Panc1 (cell line): Measurements from ENCODE around the gene SPSB3. TPM values are rescaled to one million over a fixed set of nuclear protein-coding genes. Genes with fewer than 3 reads are reported as not detected.
A peak's percentile ranks its signal among the peaks of the same experiment; 100 is the strongest.

Experiments
- ATAC-seq: fragments of 200-7000 bp; cut with Tn5 transposase; 2 replicates; pipeline ENCODE4 v1.9.1; 2020; ENCODE audit warnings: mild to moderate bottlenecking, moderate library complexity
- BruUV-seq: library from RNA; stranded (reverse); fragments of 400-500 nt; replicated peaks from 2 replicates; lab custom pipeline; 2021; lab: Mats Ljungman, UMichigan
- CTCF ChIA-PET: fragments of 300-600 bp; sonication (Branson Sonifier 250); formaldehyde crosslinking; loops from one replicate; lab custom pipeline; 2022; ENCODE audit warnings: antibody characterized with exemption; lab: Charles Lee
- POLR2A ChIA-PET: fragments of 300-600 bp; sonication (Branson Sonifier 250); formaldehyde crosslinking; loops from one replicate; lab custom pipeline; 2022; ENCODE audit warnings: antibody characterized with exemption; lab: Charles Lee
- DNase-seq: peaks from one replicate; pipeline ENCODE4 v3.0.0-alpha.2; 2010; ENCODE audit warnings: low read depth, low spot score
- H3K27ac ChIP-seq: 2 replicates; pipeline ENCODE4 v1.5.1; 2011; ENCODE audit warnings: mild to moderate bottlenecking, low read length, inconsistent platforms
- H3K27me3 ChIP-seq: fragments of 200-500 bp; sonication (Bioruptor generic); 2 replicates; pipeline ENCODE4 v1.6.0; 2014; ENCODE audit warnings: low read length, inconsistent platforms; ENCODE audit not compliant: control insufficient read depth, insufficient read depth
- H3K36me3 ChIP-seq: fragments of 200-500 bp; sonication (Bioruptor generic); 2 replicates; pipeline ENCODE4 v1.5.1; 2014; ENCODE audit warnings: inconsistent platforms, mild to moderate bottlenecking, low read length, moderate library complexity; ENCODE audit not compliant: control insufficient read depth, insufficient read depth
- H3K4me1 ChIP-seq: 2 replicates; pipeline ENCODE4 v1.5.1; 2011; ENCODE audit warnings: inconsistent platforms, mild to moderate bottlenecking, low read length, moderate library complexity; ENCODE audit not compliant: control insufficient read depth, insufficient read depth
- H3K4me3 ChIP-seq, 2 experiments: 2 replicates each; pipeline ENCODE4 v1.5.1; 2011 to 2012; ENCODE audit warnings: low read depth in 2 of 2, low read length in 2 of 2, mild to moderate bottlenecking in 2 of 2, inconsistent platforms in 1 of 2, moderate library complexity in 1 of 2
- H3K9me3 ChIP-seq: fragments of 200-500 bp; sonication (Bioruptor generic); 2 replicates; pipeline ENCODE4 v1.5.1; 2014; ENCODE audit warnings: low read depth, mild to moderate bottlenecking, inconsistent platforms, low read length, moderate library complexity; ENCODE audit not compliant: control insufficient read depth, insufficient read depth
- CTCF ChIP-seq: fragments of 450-650 bp; IDR thresholded peaks from 2 replicates; pipeline ENCODE4 v1.5.1; 2017; ENCODE audit warnings: mild to moderate bottlenecking
- POLR2AphosphoS5 ChIP-seq: IDR thresholded peaks from 2 replicates; pipeline ENCODE4 v1.6.1; 2012; ENCODE audit warnings: mild to moderate bottlenecking, low read depth, low read length, moderate library complexity
- REST ChIP-seq, 2 experiments: IDR thresholded peaks; 2 replicates each; pipeline ENCODE4 v1.6.1; 2011 to 2012; ENCODE audit warnings: low read depth in 2 of 2, control low read depth in 1 of 2, low read length in 1 of 2, mild to moderate bottlenecking in 1 of 2, moderate library complexity in 1 of 2; ENCODE audit not compliant: insufficient read depth in 1 of 2
- SIN3A ChIP-seq: IDR thresholded peaks from 2 replicates; pipeline ENCODE4 v1.6.1; 2012; ENCODE audit warnings: low read depth, mild to moderate bottlenecking, low read length, moderate library complexity, borderline replicate concordance; ENCODE audit not compliant: insufficient read depth
- TCF7L2 ChIP-seq: IDR thresholded peaks from 2 replicates; pipeline ENCODE4 v1.6.1; 2011; ENCODE audit warnings: mild to moderate bottlenecking, low read depth, low read length, inconsistent platforms
- in situ Hi-C: cut with HindIII; loops from 2 replicates; pipeline ENCODE4 v1.10.0; 2016; ENCODE audit warnings: low sequenced_read_pairs, low pct_unique_long_range_greater_than_20kb
- intact Hi-C: fragments of 100-400 bp; cut with micrococcal nuclease; formaldehyde crosslinking; loops from one replicate; pipeline ENCODE4 v1.10.0; 2022; ENCODE audit not compliant: unreplicated experiment
- total RNA-seq: library from RNA; stranded (reverse); gene quantifications from one replicate; pipeline ENCODE4 v1.2.1, GENCODE V29; 2021; ENCODE audit not compliant: unreplicated experiment

SPSB3 gene
- total RNA-seq, 1 experiment from 2014 or later: 23.0 TPM

GRCh38 chr16:1745181-1745899, 37.0 kb downstream of the SPSB3 start:
- ChIA-PET POLR2A (interaction anchor here (0.6 kb wide), 1 partner anchor 325 kb away, joined by 3 read pairs; the partner anchor contains the start of gene UQCC4), CTCF (no interaction called here)
- DNase-seq (no peak), ATAC-seq (no peak)
- H3K4me3 ChIP-seq: no peak overlapping the region
- H3K36me3 ChIP-seq: no peaks in the 10 kb centered on the region; the same call in 1 of the 2 replicates
- H3K27ac ChIP-seq: no peak overlapping the region
- no peaks in the 10 kb centered on the region for H3K4me1 ChIP-seq
- intact Hi-C loops: no loop called here
- TF ChIP-seq CTCF (no peak), SIN3A (no peak), REST (IDR thresholded peaks at IDR 0.05; ENCODE audit: insufficient read depth in 1 of 2, low read depth in 2 of 2, low read length in 1 of 2) (no peak), TCF7L2 (no peak), POLR2AphosphoS5 (no peak)
- no peaks in the 10 kb centered on the region for H3K27me3 ChIP-seq
- in situ Hi-C loops: no loop called here
- BruUV-seq: TSS peak; percentile 56
- H3K9me3 ChIP-seq: no peaks in the 10 kb centered on the region

GRCh38 chr16:1744338-1744840, 38.0 kb downstream of the SPSB3 start:
- in situ Hi-C loops: no loop called here
- POLR2A ChIA-PET: no interaction called here
- Histone ChIP-seq H3K27me3 (no peaks in the 10 kb centered on the region), H3K4me3 (no peak overlapping the region), H3K9me3 (no peaks in the 10 kb centered on the region), H3K36me3 (no peaks in the 10 kb centered on the region; the same call in 1 of the 2 replicates), H3K4me1 (no peaks in the 10 kb centered on the region), H3K27ac (no peak overlapping the region)
- no peak for DNase-seq
- BruUV-seq: no TSS peak
- no peak for ATAC-seq
- no peak for TF ChIP-seq SIN3A
- TF ChIP-seq CTCF: no peak
- no peak for TF ChIP-seq POLR2AphosphoS5
- TF ChIP-seq TCF7L2: no peak
- TF ChIP-seq REST (IDR thresholded peaks at IDR 0.05; ENCODE audit: insufficient read depth in 1 of 2, low read depth in 2 of 2, low read length in 1 of 2): no peak
- CTCF ChIA-PET: no interaction called here
- intact Hi-C loops: no loop called here
